ENCODE measurements around the gene TMEM44.

GRCh38 chr3:194588741-194589140 lies 44.5 kb downstream of the TMEM44 start:
- TF ChIP-seq CTCF (conservative IDR thresholded peaks at IDR 0.05; ENCODE audit: low read length) (no peak), EZH2phosphoT487 (IDR thresholded peaks at IDR 0.05; ENCODE audit: borderline replicate concordance) (no peak)

All from Loucy (cell line).